ENCODE measurements around the gene AGMAT. TPM values are rescaled to one million over a fixed set of nuclear protein-coding genes. Genes with fewer than 3 reads are reported as not detected.

AGMAT gene
- total and polyA plus RNA-seq, 2 of the 4 experiments (the other 2 are of a cell fraction), result 0.18 to 0.26 TPM

- peaks cover 5% of the 10 kb centered on the region for H3K4me1 ChIP-seq (ENCODE audit: control insufficient read depth, insufficient read depth, low read length)
- ATAC-seq (ENCODE audit: low read depth) (peak; percentile 72), DNase-seq (peak; percentile 26)
- no peak overlapping the region for H2BK15ac ChIP-seq (ENCODE audit: low read depth, low read length)
- no peak overlapping the region for H2BK120ac ChIP-seq (ENCODE audit: low read depth, low read length)
- H3K56ac ChIP-seq (ENCODE audit: extremely low read depth, insufficient read depth, low read length), result no peak overlapping the region
- H2BK20ac ChIP-seq (ENCODE audit: low read depth, low read length), result no peak overlapping the region
- H3K14ac ChIP-seq (replicated peaks; ENCODE audit: low read depth, low read length), result no peak overlapping the region
- dilution Hi-C loops (cut with HindIII; ENCODE audit: low sequenced_read_pairs, unreplicated experiment), result no loop called here
- no peak overlapping the region for H4K5ac ChIP-seq (ENCODE audit: low read depth, low read length)
- intact Hi-C loops (cut with micrococcal nuclease), result loop anchor here (5.0 kb wide), 1 partner anchor 35 kb away; no protein-coding TSS in a partner anchor
- H3K4me3 ChIP-seq (ENCODE audit: insufficient read depth, low read depth, low read length), result no peak overlapping the region
- CTCF ChIA-PET, result interaction anchor here (0.5 kb wide), 1 partner anchor 7 kb away, joined by 3 read pairs; no protein-coding TSS in a partner anchor
- POLR2A ChIA-PET (ENCODE audit: unreplicated experiment), result interaction anchor here (0.6 kb wide), 1 partner anchor 22 kb away, joined by 5 read pairs; no protein-coding TSS in a partner anchor
- H3K9ac ChIP-seq (ENCODE audit: low read depth, low read length), result no peak overlapping the region
- H2AK9ac ChIP-seq (replicated peaks; ENCODE audit: low read depth, low read length, poor library complexity), result no peak overlapping the region
- no peak overlapping the region for H3K27ac ChIP-seq (ENCODE audit: insufficient read depth, low read length)
- in situ Hi-C loops (cut with MboI; ENCODE audit: low sequenced_read_pairs), result no loop called here
- H4K8ac ChIP-seq (ENCODE audit: low read depth in 2 of 2, low read length in 2 of 2), result no peak overlapping the region
- H2AFZ ChIP-seq (replicated peaks; ENCODE audit: low read length, poor library complexity), result no peak overlapping the region
- H3K79me1 ChIP-seq (ENCODE audit: low read depth in 1 of 2, low read length in 2 of 2), result peaks cover 21 to 60% of the 10 kb centered on the region in 2 experiments
- H3K4ac ChIP-seq (ENCODE audit: low read depth, low read length), result no peak overlapping the region
- no peak overlapping the region for H3K23ac ChIP-seq (ENCODE audit: low read depth, low read length)
- peaks cover 9% of the 10 kb centered on the region; the same call in 1 of the 2 replicates for H3K9me1 ChIP-seq (ENCODE audit: insufficient read depth, low read length)
- WGBS, 2 experiments (ENCODE audit: extremely low coverage in 2 of 2, insufficient read length in 1 of 2), result no CpG with 5 or more reads among the region's 4 CpGs
- H3K4me2 ChIP-seq (ENCODE audit: low read depth, low read length), result peak overlapping the region; percentile 31; the same call in 1 of the 2 replicates
- no TSS peak for BruUV-seq (replicated peaks)
- H3K18ac ChIP-seq (ENCODE audit: low read depth, low read length), result no peak overlapping the region
- no peak overlapping the region for H2AK5ac ChIP-seq (ENCODE audit: low read depth, low read length)
- H4K20me1 ChIP-seq (ENCODE audit: insufficient read depth, low read length), result peaks cover 23% of the 10 kb centered on the region; the same call in 1 of the 2 replicates
- H3K36me3 ChIP-seq (ENCODE audit: control insufficient read depth, insufficient read depth, low read length), result peaks cover 14% of the 10 kb centered on the region
- TF ChIP-seq NFE2L2 (IDR thresholded peaks at IDR 0.05; ENCODE audit: low read depth, low read length), result no peak
- TF ChIP-seq CTCF (conservative IDR thresholded peaks at IDR 0.05; ENCODE audit: low read depth, low read length), result no peak
- no peak for TF ChIP-seq BHLHE40 (IDR thresholded peaks at IDR 0.05; ENCODE audit: low read depth, low read length)
- no peak for TF ChIP-seq CHD1 (IDR thresholded peaks at IDR 0.05; ENCODE audit: low read depth, low read length)
- no peak for TF ChIP-seq FOS (IDR thresholded peaks at IDR 0.05; ENCODE audit: low read depth, low read length)
- no peaks in the 10 kb centered on the region for H3K27me3 ChIP-seq (ENCODE audit: control insufficient read depth, insufficient read depth, low read length)
- H4K91ac ChIP-seq (ENCODE audit: insufficient read depth, low read depth, low read length), result no peak overlapping the region
- no peaks in the 10 kb centered on the region for H3K9me3 ChIP-seq (ENCODE audit: control insufficient read depth, insufficient read depth, low read length)
- peak overlapping the region; percentile 28 for H2BK5ac ChIP-seq (ENCODE audit: low read depth, low read length, poor library complexity, severe bottlenecking)
Observed at GRCh38 chr1:15627343-15627988, 42.6 kb upstream of the AGMAT start.

Data from IMR-90 (cell line).